PC-9 (cell line): ENCODE measurements around the gene PPP2R2C. TPM values are rescaled to one million over a fixed set of nuclear protein-coding genes. Genes with fewer than 3 reads are reported as not detected.

Source experiments
- BruUV-seq: library from RNA; stranded (reverse); fragments of 400-500 nt; replicated peaks from 2 replicates; lab custom pipeline; 2021; lab: Mats Ljungman, UMichigan
- CTCF ChIA-PET: fragments of 300-600 bp; sonication (Branson Sonifier 250); formaldehyde crosslinking; loops from one replicate; lab custom pipeline; 2022; ENCODE audit warnings: antibody characterized with exemption; lab: Charles Lee
- POLR2A ChIA-PET: fragments of 300-600 bp; sonication (Branson Sonifier 250); formaldehyde crosslinking; loops from one replicate; lab custom pipeline; 2022; ENCODE audit warnings: antibody characterized with exemption; ENCODE audit not compliant: unreplicated experiment; lab: Charles Lee
- DNase-seq, 2 experiments: peaks; one replicate each; pipeline versions ENCODE4 v3.0.0 to v3.0.0-alpha.2; 2015 to 2022; ENCODE audit warnings: mixed read lengths in 1 of 2
- H2AFZ ChIP-seq: fragments of 200-600 bp; sonication (generic); 2 replicates; pipeline ENCODE4 v1.8.1; 2017; ENCODE audit warnings: antibody characterized with exemption
- H3F3A ChIP-seq: fragments of 200-600 bp; sonication (generic); 2 replicates; pipeline ENCODE4 v1.8.1; 2017; ENCODE audit warnings: antibody characterized with exemption, mild to moderate bottlenecking, low read depth; ENCODE audit not compliant: insufficient read depth
- H3K27ac ChIP-seq: fragments of 200-600 bp; sonication (generic); 2 replicates; pipeline ENCODE4 v1.6.1; 2016; ENCODE audit warnings: mixed run types
- H3K27me3 ChIP-seq: fragments of 200-600 bp; sonication (generic); 2 replicates; pipeline ENCODE4 v1.6.1; 2016; ENCODE audit warnings: low read depth, mixed run types; ENCODE audit not compliant: insufficient read depth
- H3K36me3 ChIP-seq: fragments of 200-600 bp; sonication (generic); 2 replicates; pipeline ENCODE4 v1.6.1; 2016; ENCODE audit warnings: low read depth, mixed run types
- H3K4me1 ChIP-seq: fragments of 200-600 bp; sonication (generic); replicated peaks from 2 replicates; pipeline ENCODE4 v1.6.1; 2016; ENCODE audit warnings: mixed run types; ENCODE audit not compliant: insufficient read depth
- H3K4me2 ChIP-seq: fragments of 200-600 bp; sonication (generic); 2 replicates; pipeline ENCODE4 v1.6.1; 2017; ENCODE audit warnings: mixed run types
- H3K4me3 ChIP-seq: fragments of 200-600 bp; sonication (generic); 2 replicates; pipeline ENCODE4 v1.6.1; 2016; ENCODE audit warnings: mixed run types
- H3K79me2 ChIP-seq: fragments of 200-600 bp; sonication (generic); 2 replicates; pipeline ENCODE4 v1.6.1; 2017; ENCODE audit warnings: low read depth, mixed run types
- H3K9me2 ChIP-seq: fragments of 200-600 bp; sonication (generic); 2 replicates; pipeline ENCODE4 v1.8.1; 2017; ENCODE audit warnings: mild to moderate bottlenecking; ENCODE audit not compliant: insufficient read depth
- H3K9me3 ChIP-seq: fragments of 200-600 bp; sonication (generic); 2 replicates; pipeline ENCODE4 v1.8.1; 2016; ENCODE audit warnings: low read depth; ENCODE audit not compliant: insufficient read depth
- H4K20me1 ChIP-seq: fragments of 200-600 bp; sonication (generic); 2 replicates; pipeline ENCODE4 v1.8.1; 2017; ENCODE audit not compliant: insufficient read depth
- CTCF ChIP-seq: fragments of 200-600 bp; sonication (generic); conservative IDR thresholded peaks from 2 replicates; pipeline ENCODE4 v1.6.1; 2017; ENCODE audit warnings: mixed run types, antibody characterized with exemption, mild to moderate bottlenecking, moderate library complexity
- EZH2 ChIP-seq: fragments of 200-600 bp; sonication (generic); IDR thresholded peaks from 2 replicates; pipeline ENCODE4 v1.8.0; 2017; ENCODE audit warnings: antibody characterized with exemption, low read depth
- intact Hi-C: fragments of 100-400 bp; cut with micrococcal nuclease; formaldehyde crosslinking; loops from one replicate; pipeline ENCODE4 v1.10.0; 2022; ENCODE audit not compliant: unreplicated experiment
- total RNA-seq: library from RNA; stranded (reverse); gene quantifications from 2 replicates; pipeline ENCODE4 v1.2.3, GENCODE V29; 2021

Gene PPP2R2C
- total RNA-seq, 1 experiment from 2014 or later, result 40.9 TPM

GRCh38 chr4:6443035-6444023 lies 29.1 kb downstream of the PPP2R2C start:
- Histone ChIP-seq H3F3A (no peaks in the 10 kb centered on the region), H3K79me2 (no peaks in the 10 kb centered on the region), H3K4me1 (no peaks in the 10 kb centered on the region), H3K9me2 (no peaks in the 10 kb centered on the region), H3K4me2 (no peak overlapping the region), H3K9me3 (no peaks in the 10 kb centered on the region), H3K27ac (no peak overlapping the region), H3K27me3 (no peaks in the 10 kb centered on the region), H3K4me3 (no peak overlapping the region), H3K36me3 (no peaks in the 10 kb centered on the region), H4K20me1 (no peaks in the 10 kb centered on the region), H2AFZ (no peak overlapping the region)
- CTCF ChIA-PET, result no interaction called here
- TF ChIP-seq CTCF (no peak), EZH2 (no peak)
- POLR2A ChIA-PET, result no interaction called here
- intact Hi-C loops, result no loop called here
- BruUV-seq, result no TSS peak
- no peak for DNase-seq

- no TSS peak for BruUV-seq
- TF ChIP-seq EZH2 (no peak), CTCF (no peak)
- H3F3A ChIP-seq, result peaks cover 2% of the 10 kb centered on the region; the same call in 1 of the 2 replicates
- no peaks in the 10 kb centered on the region for H3K27me3 ChIP-seq
- H3K9me2 ChIP-seq, result no peaks in the 10 kb centered on the region
- ChIA-PET CTCF (no interaction called here), POLR2A (no interaction called here)
- no peaks in the 10 kb centered on the region for H4K20me1 ChIP-seq
- no peaks in the 10 kb centered on the region for H3K4me1 ChIP-seq
- no peaks in the 10 kb centered on the region for H3K79me2 ChIP-seq
- H2AFZ ChIP-seq, result no peak overlapping the region
- H3K9me3 ChIP-seq, result no peaks in the 10 kb centered on the region
- no peak overlapping the region for H3K4me2 ChIP-seq
- intact Hi-C loops, result no loop called here
- no peak overlapping the region for H3K27ac ChIP-seq
- no peaks in the 10 kb centered on the region for H3K36me3 ChIP-seq
- no peak overlapping the region for H3K4me3 ChIP-seq
- DNase-seq, result no peak
Observed at GRCh38 chr4:6442555-6442954, 29.9 kb downstream of the PPP2R2C start.

- Histone ChIP-seq H3K4me3 (no peak overlapping the region), H3K4me1 (no peaks in the 10 kb centered on the region), H3K9me2 (no peaks in the 10 kb centered on the region), H3K27ac (no peak overlapping the region), H3F3A (peaks cover 2% of the 10 kb centered on the region; the same call in 1 of the 2 replicates), H3K27me3 (no peaks in the 10 kb centered on the region), H3K36me3 (no peaks in the 10 kb centered on the region), H3K4me2 (no peak overlapping the region), H4K20me1 (no peaks in the 10 kb centered on the region), H2AFZ (no peak overlapping the region), H3K9me3 (no peaks in the 10 kb centered on the region), H3K79me2 (no peaks in the 10 kb centered on the region)
- intact Hi-C loops, result no loop called here
- no peak for DNase-seq
- BruUV-seq, result no TSS peak
- CTCF ChIA-PET, result no interaction called here
- POLR2A ChIA-PET, result no interaction called here
- TF ChIP-seq EZH2, result no peak
- TF ChIP-seq CTCF, result no peak
Observed at GRCh38 chr4:6441758-6442157, 30.7 kb downstream of the PPP2R2C start.
